Activated gamma-delta T cell treated with Interleukin-2 at 50 U/mL for 16 hours (primary cell): ENCODE measurements around the gene PHF13.

Experiments used
- DNase-seq: peaks from one replicate; pipeline ENCODE4 v3.0.0-alpha.2; 2020

Gene PHF13

DNA sequence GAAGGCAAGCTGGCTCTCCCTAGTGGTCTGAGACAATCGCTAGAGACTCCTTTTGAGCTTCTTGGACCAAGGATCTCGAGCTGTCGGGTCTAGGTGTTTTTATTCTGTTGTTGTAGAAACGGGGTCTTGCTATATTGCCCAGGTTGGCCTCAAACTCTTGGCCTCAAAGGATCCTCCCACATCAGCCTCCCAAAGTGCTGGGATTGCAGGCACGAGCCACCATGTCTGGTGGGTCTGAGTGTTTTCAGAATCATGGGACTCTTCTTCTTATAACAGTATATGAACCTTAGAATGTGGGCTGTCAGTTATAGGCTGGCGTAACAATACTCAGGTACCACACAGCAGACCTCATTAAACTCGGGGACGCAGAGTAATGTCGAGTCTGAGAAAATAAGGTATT is 55.0 kb downstream of the PHF13 start:
- no peak for DNase-seq

DNA sequence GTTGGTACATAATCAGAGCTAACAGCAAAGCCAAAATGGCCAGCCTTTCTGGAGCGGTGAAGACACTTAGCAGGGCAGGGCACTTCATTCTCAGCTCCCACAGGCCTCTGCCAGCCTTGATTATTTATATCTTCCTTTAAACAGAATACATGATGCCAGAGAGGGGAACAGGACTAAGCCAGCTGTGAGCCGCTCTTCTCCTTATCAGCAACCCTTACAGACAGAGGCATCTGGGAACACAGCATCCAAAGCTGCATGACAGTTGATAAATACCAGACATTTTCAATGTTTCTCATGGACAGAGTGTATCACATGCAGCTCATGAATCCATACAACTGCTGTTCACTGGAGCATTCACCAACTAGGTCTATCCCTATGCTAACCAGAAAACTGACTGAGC is 59.0 kb downstream of the PHF13 start:
- no peak for DNase-seq
